DMS 273 (cell line): ENCODE results near the gene NPTN.
"Not testable (repeated sequence)": the region's sequence is repeated elsewhere in the genome, so short reads cannot be mapped to it uniquely, and the experiment has no call there.

Experiments used
- DNase-seq: peaks from one replicate; lab custom pipeline; 2025; ENCODE audit not compliant: unreplicated experiment; lab: John Stamatoyannopoulos, UW

The NPTN gene

DNA sequence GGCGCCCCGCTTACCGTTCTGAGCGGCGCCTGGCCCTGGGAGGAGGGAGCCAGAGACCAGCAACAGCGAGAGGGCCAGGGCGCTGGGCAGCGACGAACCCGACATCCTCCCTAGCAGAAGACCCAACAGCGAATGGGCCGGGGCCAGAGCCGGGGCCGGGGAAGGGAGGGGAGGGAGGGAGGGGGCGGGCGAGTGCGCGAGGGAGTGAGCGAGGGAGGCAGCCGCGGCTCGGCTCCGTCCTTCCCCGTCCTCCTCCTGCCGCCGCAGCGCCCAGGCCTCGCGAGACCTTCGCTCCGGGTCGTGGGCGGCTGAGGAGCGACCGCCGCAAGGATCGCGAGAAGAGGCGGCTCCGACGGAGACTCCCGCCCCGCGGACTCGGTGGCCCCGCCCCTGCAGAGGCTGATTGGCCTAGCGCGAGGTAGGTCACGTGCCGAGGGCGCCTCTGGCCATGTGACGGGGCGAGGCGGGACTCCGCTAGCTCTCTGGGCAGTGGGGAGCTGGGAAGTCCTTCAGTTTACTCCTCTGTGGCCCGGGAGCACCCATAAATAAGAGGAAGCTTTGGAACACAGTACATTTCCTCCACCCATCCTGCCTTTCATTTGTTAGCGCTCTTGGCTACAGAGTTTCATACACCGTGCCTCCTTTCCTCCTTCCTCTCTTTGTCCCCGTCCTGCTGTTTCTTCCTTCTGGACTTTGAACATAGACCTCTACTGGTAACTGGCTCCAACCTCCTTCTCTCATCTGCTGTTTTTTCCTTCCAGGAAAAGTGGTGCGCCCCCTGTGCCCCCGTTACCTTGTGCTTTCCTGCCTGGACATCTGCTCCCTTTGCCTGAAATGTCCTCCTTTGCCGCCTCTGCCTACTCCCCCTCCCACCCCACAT is at the start of gene NPTN:
Gene NPTN (minus strand): TSS at position 279 of the 880 bp plus-strand sequence. CDS start 174 bp downstream, at position 105.
- peak; percentile 98 for DNase-seq

DNA sequence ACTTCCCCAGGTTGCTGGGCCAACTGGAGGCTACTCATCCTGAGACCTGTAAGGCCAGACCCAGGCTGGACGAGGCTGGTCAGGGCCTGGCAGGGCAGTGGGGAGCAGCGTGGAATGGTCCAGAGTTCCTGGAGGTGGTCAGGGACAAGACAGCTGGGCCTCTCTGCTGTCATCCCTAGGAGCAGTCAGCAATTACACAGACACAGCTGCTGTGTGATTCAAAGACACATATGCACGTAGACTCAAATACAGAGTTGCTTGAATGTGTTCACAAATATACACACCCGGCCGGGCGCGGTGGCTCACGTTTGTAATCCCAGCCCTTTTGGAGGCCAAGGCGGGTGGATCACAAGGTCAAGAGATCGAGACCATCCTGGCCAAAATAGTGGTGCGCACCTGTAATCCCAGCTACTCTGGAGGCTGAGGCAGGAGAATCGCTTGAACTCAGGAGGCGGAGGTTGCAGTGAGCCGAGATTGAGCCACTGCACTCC is 49.5 kb upstream of the NPTN start:
- no peak for DNase-seq

DNA sequence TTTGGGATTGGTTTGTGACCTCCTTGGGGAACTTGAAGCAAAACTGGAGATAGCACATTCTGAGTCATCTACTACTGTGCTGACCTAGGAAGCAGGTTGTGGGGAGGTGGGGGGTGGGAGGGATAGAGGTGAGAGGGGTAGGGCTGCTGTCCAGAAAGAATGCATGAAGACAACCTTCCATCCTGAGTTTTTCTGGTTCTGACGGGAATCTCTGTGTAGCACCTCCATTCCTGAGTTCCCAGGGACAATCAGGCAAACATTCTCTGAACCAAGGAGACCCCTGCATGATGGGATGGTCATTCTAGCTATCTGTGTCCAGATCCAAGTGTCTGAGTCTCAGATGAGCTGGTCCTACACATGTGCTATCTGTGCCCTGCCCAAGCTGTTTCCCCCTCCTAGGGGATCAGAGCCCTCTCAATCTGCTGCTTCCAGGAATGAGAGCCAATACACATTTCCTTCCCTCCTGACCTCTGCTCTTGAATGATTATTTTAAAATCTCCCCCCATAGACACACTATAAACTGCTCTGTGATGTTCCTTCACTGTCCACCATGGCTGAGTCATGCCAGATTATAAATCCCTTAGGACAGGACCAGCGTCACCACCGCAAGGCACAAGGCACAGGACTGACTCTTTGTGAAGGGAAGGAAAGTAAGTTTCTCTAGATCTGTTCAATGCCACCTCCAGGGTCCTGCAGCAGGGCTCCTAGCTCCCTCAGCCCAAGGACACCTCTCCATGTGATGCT is 48.8 kb upstream of the NPTN start:
- no peak for DNase-seq

DNA sequence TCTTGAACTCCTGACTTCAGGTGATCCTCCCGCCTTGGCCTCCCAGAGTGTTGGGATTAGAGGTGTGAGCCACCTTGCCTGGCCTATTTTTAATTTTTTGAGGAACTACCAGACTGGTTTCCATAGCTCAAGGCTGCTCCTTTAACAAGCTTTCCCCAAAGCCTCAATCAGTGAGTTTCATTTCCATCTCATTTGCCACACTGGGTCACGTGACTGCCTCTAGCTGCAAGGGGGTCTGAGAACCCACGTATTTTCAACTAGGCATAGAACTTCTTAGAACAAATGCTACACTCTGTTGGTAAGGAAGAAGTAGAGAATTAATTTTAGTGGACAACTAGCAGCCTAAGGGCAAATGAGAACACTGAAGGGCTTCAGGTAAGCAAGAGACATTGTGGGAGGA is 47.9 kb upstream of the NPTN start:
- no peak for DNase-seq

DNA sequence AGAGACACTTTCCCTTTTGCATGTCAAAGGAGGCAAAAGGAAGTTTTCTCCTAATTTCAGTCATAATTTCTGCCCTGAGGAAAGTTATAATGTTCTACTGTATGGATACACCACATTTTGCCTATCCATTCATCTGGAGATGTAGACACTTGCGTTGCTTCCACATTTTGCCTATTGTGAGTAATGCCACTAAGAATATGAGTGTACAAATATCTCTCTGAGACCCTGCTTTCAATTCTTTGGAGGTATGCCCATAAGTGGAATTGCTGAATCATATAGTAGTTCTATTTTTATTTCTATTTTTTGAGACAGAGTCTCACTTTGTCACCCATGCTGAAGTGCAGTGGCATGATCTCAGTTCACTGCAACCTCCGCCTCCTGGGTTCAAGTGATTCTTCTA is 47.4 kb upstream of the NPTN start:
- no peak for DNase-seq

DNA sequence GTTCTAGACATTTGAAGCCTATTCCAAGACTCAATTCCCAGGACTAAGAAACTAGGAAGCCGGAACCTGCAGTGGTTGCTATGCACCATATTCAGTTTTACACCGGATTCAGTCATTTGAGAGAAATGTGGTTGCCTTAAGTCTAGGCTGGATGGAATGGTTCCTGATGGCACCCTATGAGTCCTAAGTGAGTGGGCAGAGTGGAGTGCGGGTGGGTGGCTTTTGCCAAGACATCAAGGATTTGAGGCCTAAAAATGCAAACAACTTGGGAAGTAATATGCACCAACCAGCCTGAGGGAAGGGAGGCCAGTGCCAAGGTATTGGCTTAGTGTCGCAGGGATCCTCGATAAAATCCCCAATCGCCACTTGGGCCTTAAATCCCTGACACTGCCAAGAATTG is 46.8 kb upstream of the NPTN start:
- DNase-seq, result no peak

DNA sequence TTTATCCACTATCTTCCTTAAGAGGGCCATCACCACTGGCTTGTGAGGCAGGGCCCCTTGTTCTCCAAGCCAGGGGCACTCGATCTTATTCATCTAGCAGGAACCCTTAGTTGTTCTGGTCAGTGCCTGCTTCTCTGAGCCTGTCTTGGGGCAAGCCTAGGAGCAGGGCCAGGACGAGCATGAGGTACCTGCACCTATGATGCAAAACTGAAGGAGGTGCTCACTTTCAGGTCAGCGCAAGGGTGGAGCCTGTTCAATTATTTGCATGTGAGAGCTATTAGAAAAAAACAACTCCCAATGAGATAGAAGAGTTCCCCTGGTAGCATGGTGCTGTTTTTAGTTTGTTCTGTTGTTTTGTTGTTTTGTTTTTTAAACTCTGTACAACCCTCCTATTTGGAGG is 46.0 kb upstream of the NPTN start:
- no peak for DNase-seq

DNA sequence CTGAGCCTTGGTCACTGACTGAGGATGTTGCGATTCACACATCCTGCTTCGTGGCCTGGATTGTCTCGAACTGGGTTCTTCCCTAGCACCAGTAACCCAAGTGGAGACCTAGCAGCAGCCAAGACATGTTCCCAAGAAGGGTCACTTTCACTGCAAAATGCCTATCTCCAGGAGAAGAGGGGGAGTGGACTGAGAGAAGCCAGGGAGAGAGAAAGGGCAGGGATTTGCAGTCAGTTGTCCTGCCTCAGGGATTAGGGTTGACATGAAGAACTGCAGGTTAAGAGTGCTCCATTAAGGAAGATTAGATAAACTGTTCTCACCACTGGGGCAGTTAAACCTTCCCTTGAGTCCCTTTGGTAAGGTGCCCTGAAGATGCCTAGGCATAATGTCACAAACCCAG is 45.3 kb upstream of the NPTN start:
- DNase-seq, result no peak

DNA sequence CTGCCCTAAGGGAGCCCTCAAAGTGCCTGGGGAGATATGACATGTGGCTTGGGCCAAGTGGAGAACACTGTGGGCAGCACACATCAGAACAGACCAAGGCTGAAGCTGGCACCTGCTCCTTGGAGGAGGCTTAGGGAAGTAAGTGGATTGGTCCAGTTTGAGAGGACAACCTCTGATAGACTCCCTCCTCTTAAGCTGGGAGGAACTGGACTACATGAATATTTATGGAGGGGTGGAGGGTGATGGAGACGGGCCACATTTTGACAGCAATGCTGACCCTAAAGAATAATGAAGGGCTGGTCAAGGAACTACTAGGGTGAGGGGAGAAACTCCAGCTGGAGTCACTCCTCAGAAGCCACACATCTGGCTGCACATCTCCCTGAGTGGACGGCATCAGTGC is 44.5 kb upstream of the NPTN start:
- no peak for DNase-seq

DNA sequence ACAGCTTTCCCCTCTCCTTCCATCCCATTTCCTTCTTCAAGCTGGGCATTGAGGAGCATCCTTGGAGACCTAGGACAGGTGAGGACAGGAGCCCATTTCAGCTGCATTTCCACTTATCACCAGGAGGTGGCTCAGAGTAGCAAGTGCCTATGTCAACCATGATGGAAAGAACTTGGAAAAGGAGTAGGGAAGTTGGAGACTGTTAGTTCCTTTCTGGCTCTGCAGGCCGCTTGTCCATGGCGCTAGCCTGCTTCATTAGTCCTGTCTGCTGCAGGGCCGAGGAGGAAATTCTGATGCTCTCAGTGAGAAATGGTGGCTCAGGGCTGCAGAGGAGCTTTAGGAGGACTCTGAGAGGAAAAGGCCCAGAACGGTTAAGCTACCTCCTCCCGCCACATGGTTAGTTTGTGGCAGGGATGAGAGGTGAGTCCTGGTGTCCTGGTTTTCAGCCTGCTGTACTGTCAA is 44.0 kb upstream of the NPTN start:
- DNase-seq, result peak; percentile 68

DNA sequence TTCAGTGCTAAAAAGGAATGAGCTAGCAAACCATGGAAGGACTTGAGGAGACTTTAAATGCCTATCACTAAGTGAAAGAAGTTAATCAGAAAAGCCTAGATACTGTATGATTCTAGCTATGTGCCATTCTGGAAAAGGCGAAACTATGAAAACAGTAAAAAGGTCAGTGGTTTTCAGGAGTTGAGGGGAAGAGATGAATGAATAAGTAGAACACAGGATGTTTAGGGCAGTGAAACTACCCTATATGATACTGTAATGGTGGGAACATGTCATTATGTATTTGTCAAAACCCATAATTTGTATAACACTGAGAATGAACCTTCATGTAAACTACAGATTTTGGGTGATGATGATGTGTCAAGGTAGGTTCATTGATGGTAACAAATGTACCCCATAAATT is 41.4 kb upstream of the NPTN start:
- no peak for DNase-seq

DNA sequence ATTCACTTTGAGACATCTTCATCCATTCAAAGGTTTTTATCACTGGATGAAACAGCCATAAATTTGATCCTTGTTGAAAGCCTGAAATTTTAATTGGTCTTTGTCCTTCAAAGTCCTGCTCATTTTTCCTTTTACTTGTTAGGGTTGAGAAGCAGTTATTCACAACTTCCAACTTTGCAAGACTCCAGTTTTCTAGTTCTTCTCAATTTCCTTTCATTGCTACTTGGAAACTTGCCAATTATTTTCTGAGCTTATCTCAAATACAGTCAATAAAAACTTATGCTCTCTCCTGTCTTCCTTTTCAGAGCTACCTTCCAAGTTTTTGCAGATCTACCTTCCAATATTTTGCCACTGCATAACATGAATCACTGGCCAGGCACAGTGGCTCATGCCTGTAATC is 27.3 kb upstream of the NPTN start:
- DNase-seq, result no peak

DNA sequence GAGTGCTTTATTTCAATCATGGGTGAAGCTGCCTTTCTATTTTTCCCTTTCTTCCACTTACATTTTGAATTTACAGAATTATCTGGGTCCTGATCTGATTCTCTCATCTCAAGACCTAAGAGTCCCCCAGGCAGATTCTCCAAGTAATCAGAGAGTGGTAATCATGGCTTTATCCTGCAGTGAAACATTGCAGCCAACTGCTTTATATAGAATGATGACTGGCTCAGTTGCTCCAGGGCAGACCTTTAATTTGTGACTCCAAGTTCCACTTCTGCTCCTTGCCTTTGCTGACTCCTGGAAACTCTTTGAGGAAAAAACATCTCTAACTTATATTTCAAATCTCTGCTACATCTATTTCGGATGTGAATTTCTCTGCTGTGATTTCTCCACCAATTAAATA is 25.5 kb upstream of the NPTN start:
- DNase-seq, result no peak

DNA sequence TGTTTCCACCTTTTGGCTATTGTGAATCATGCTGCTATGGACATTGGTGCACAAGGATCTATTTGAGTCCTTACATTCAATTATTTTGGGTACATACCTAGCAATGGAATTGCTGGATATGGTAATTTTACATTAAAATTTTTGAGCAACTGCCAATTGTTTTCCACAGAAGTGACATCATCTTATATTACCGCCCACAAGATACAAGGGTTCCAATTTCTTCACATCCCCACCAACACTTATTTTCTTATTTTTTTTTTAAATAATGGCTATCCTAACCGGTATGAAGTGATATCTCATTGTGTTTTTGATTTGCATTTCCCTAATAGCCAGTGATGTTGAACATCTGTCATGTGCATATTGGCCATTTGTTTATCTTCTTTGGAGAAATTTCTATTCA is 22.5 kb upstream of the NPTN start:
- no peak for DNase-seq

DNA sequence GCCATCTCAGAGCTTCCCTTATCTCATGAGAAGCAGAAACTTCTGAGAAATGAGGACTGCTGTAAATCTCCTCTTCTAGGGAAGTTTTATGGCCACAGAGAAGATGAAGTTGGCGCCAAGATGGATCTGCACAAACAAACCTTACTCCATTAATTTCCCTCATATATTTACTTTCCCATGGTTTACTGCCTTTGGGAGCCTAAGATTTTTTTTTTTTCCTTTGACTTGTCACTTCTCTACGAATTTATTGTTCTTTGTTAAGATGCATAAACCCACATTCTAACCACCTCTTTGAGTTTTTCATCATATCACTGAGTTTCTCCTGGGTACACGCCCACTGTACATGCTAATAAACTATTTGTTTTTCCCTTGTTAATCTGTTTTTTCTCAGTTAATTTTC is 21.5 kb upstream of the NPTN start:
- no peak for DNase-seq

DNA sequence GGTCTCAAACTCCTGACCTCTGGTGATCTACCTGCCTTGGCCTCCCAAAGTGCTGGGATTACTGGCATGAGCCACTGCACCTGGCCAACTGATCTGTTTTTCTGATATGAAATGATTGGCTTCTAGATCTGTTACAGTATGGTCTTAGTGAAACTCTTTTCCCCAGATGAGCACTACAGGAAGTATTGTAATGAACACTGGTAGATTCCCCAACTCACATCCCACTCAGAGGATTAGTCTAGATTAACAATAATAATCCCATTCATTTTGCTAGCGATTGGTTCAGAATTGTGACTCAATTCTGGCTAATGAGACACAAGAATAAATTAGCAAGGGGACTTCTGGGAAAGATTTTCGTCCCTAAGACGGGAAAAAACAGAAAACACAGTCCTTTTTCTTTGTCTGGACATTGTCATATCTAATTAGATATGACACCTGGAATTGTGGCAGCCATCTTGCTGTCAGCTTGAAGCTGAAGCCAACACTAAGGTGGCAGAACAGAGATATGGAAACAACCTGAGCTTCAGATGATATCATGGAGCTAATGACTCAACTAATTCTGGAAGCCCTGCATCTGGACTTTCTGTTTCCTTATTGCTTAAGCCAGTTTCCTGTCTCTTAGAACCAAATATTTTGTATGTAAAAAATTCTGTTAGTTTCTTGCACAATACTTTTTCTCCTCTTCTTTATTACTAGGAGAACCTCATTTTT is 17.4 kb upstream of the NPTN start:
- DNase-seq, result no peak

DNA sequence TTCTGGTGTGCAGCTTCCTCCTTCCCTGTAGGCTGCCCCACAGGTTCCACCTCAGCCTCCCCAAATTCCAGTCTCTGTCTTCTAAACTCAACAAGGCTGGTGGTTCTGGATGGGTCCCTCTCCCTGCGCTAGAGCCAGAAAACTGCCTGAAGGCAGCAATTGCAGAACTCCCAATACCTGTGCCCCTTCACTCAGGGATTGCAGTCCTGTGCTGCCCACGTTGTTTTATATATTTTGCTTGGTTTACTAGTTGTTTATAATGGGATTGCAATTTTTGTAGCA is 14.8 kb upstream of the NPTN start:
- no peak for DNase-seq

DNA sequence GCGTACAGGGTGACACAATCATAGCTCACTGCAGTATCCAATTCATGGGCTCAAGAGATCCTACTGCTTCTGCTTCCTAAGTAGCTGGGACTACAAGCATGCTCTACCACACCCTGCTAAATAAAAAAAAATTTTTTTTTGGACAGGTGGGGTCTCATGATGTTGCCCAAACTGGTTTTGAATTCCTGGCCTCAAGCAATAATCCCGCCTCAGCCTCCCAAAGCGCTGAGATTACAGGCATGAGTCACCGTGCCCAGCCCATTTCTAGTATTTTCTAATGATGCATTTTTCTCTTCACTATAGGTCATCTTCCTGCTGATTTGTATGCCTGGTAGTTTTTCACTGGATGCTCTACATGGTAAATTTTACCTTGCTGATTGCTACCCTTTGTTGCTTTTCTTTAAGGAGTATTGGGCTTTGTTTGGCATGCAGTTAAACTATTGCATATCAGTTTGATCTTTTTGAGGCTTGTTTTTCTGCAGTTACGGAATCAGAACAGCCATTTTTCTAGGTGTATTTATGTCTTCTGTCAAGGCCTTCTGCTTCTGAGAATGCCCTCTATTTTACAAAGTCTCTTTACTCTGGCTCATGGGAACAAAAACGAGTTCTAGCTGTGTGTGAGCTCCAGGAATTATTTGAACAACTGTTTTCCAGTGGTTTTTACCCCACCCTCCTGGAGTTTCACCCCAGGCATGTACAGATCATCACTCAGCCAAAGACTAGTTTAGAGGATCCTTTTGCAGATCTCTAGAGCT is 14.2 kb upstream of the NPTN start:
- no peak for DNase-seq

DNA sequence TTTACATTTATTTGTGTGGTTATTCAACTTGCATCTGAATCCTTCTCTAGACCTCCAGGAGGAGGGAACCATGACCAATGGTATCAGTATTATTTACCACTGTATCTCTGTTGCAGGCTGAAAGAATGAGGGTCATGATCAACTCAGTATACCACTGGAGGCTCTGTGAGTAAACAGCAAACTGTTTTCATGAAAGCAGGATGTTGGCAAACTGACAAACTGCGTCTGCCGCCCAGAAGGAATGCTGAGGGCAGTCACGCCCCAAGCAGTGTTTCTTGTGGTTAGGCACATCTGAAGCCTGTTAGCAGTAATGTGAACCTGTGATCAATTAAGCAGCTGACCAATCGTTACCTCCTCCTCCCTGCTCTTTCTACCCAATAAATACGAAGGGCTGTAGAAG is 6.3 kb upstream of the NPTN start:
- DNase-seq, result not testable (repeated sequence)

DNA sequence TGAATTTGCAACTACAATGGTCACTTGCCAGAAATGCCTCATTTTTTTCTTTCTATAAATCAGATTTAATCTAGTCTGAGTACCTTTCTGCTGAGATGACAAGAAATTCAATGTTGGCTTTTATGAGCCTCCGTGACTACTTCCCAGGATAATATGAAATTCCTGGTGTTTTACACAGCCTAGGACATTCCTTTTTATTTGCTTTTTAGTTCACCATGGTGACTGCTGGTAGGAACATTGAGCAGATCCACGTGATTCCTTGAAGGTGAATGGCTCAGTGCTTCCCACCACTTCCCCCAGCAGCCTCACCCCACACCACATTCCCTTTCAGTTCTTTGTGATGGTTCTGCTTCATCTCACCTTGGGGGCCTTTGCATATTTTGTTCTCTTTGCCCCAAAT is 4.3 kb upstream of the NPTN start:
- DNase-seq, result no peak

DNA sequence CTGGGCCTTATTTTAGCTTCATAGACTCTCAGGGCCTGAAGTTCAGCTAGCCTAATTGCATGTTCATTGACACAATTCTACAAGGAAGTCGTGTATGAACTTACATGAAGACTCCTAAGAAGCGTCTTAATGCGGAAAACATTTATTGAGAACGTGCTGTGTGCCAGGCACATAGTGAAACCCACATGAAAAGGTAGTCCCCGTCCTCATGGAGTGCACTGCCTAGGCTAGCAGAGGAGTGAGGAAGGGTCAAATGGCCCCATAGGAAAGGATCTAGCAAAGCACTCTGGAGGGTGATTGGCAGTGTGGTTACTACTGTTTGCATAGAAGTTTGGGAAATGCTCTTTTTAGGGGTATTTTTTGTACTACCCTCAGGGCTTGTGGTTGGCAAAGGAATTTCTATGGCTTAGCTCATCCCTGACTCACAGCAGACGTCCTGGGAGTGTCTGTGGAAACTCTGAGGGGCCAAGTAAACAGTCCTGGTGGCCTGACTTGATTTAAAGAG is 854 bp upstream of the NPTN start:
- DNase-seq, result no peak
